GM23338 (cell line): ENCODE measurements around the gene LDHD. TPM values are rescaled to one million over a fixed set of nuclear protein-coding genes. Genes with fewer than 3 reads are reported as not detected.

Source experiments
- ATAC-seq: fragments of 200-7000 bp; cut with Tn5 transposase; 3 replicates; pipeline ENCODE4 v1.9.1; 2020
- DNase-seq: peaks from one replicate; pipeline ENCODE4 v3.0.0-alpha.2; 2015; ENCODE audit warnings: low spot score
- H2AFZ ChIP-seq: fragments of 200-600 bp; sonication (generic); 2 replicates; pipeline ENCODE4 v1.8.0; 2016; ENCODE audit warnings: antibody characterized with exemption, mild to moderate bottlenecking, moderate library complexity
- H3F3A ChIP-seq: fragments of 200-600 bp; sonication (generic); replicated peaks from 2 replicates; pipeline ENCODE4 v1.8.0; 2017; ENCODE audit warnings: antibody characterized with exemption, mixed run types, low read depth
- H3K27ac ChIP-seq: fragments of 200-600 bp; sonication (generic); 2 replicates; pipeline ENCODE4 v1.6.1; 2016; ENCODE audit warnings: low read depth
- H3K27me3 ChIP-seq: fragments of 200-600 bp; sonication (generic); 2 replicates; pipeline ENCODE4 v1.8.0; 2016; ENCODE audit warnings: mild to moderate bottlenecking, mixed run types, moderate library complexity; ENCODE audit not compliant: insufficient read depth
- H3K36me3 ChIP-seq: fragments of 200-600 bp; sonication (generic); 2 replicates; pipeline ENCODE4 v1.8.0; 2016; ENCODE audit warnings: mild to moderate bottlenecking; ENCODE audit not compliant: insufficient read depth
- H3K4me1 ChIP-seq: fragments of 200-600 bp; sonication (generic); 2 replicates; pipeline ENCODE4 v1.8.0; 2016; ENCODE audit warnings: mild to moderate bottlenecking, moderate library complexity; ENCODE audit not compliant: insufficient read depth
- H3K4me2 ChIP-seq: fragments of 200-600 bp; sonication (generic); 2 replicates; pipeline ENCODE4 v1.7.1; 2017; ENCODE audit warnings: mixed run types
- H3K4me3 ChIP-seq: fragments of 200-600 bp; sonication (generic); 2 replicates; pipeline ENCODE4 v1.6.1; 2016; ENCODE audit warnings: mixed run types
- H3K79me2 ChIP-seq: fragments of 200-600 bp; sonication (generic); replicated peaks from 2 replicates; pipeline ENCODE4 v1.8.0; 2017; ENCODE audit warnings: mild to moderate bottlenecking; ENCODE audit not compliant: insufficient read depth
- H3K9me2 ChIP-seq: fragments of 200-600 bp; sonication (generic); 2 replicates; pipeline ENCODE4 v1.8.0; 2017; ENCODE audit not compliant: insufficient read depth
- H4K20me1 ChIP-seq: fragments of 200-600 bp; sonication (generic); replicated peaks from 2 replicates; pipeline ENCODE4 v1.8.0; 2017; ENCODE audit warnings: mild to moderate bottlenecking; ENCODE audit not compliant: insufficient read depth
- H3K27ac Mint-ChIP-seq: 2 replicates; pipeline ENCODE4 v1.8.0; 2020; ENCODE audit warnings: inconsistent platforms, mild to moderate bottlenecking, moderate library complexity, mixed read lengths
- H3K27me3 Mint-ChIP-seq: 3 replicates; pipeline ENCODE4 v1.8.0; 2022; ENCODE audit warnings: low read depth, mild to moderate bottlenecking, moderate library complexity, mixed read lengths, inconsistent platforms; ENCODE audit not compliant: insufficient read depth, poor library complexity
- H3K36me3 Mint-ChIP-seq: 3 replicates; pipeline ENCODE4 v1.8.0; 2021; ENCODE audit warnings: low read depth, mild to moderate bottlenecking, inconsistent platforms, moderate library complexity, mixed read lengths
- H3K4me1 Mint-ChIP-seq: 3 replicates; pipeline ENCODE4 v1.8.0; 2020; ENCODE audit warnings: mild to moderate bottlenecking, inconsistent platforms, mixed read lengths
- H3K4me3 Mint-ChIP-seq: 3 replicates; pipeline ENCODE4 v1.8.0; 2021; ENCODE audit warnings: moderate library complexity, mild to moderate bottlenecking, inconsistent platforms, mixed read lengths
- H3K9me3 Mint-ChIP-seq: 3 replicates; pipeline ENCODE4 v1.8.0; 2020; ENCODE audit warnings: moderate library complexity, mild to moderate bottlenecking, inconsistent platforms, mixed read lengths
- CREB1 ChIP-seq: fragments of 250-450 bp; sonication (Bioruptor Pico); IDR thresholded peaks from 2 replicates; pipeline ENCODE4 v1.5.0; 2020; ENCODE audit warnings: low read depth, mild to moderate bottlenecking, moderate library complexity
- CTCF ChIP-seq, 2 experiments: fragments of 200-600 bp in 1 of 2; sonication (generic) in 1 of 2; conservative IDR thresholded peaks; 2 replicates each; pipeline versions ENCODE4 v1.5.1 to v1.6.1; 2016 to 2017; ENCODE audit warnings: antibody characterized with exemption in 2 of 2, low read depth in 2 of 2, mild to moderate bottlenecking in 2 of 2, moderate library complexity in 1 of 2
- ETS1 ChIP-seq: IDR thresholded peaks from 2 replicates; pipeline ENCODE4 v1.6.1; 2016; ENCODE audit warnings: antibody characterized with exemption
- EZH2 ChIP-seq: fragments of 200-600 bp; sonication (generic); IDR thresholded peaks from one replicate; pipeline ENCODE4 v1.8.0; 2017; ENCODE audit warnings: antibody characterized with exemption, mild to moderate bottlenecking, low read depth; ENCODE audit not compliant: unreplicated experiment
- EZH2phosphoT487 ChIP-seq: fragments of 200-600 bp; sonication (generic); IDR thresholded peaks from one replicate; pipeline ENCODE4 v1.8.1; 2018; ENCODE audit warnings: antibody characterized with exemption; ENCODE audit not compliant: unreplicated experiment
- JUNB ChIP-seq: IDR thresholded peaks from one replicate; pipeline ENCODE4 v1.6.1; 2016; ENCODE audit warnings: antibody characterized with exemption; ENCODE audit not compliant: unreplicated experiment
- NANOG ChIP-seq: IDR thresholded peaks from 2 replicates; pipeline ENCODE4 v1.6.1; 2016; ENCODE audit warnings: antibody characterized with exemption, borderline replicate concordance
- POLR2AphosphoS5 ChIP-seq: IDR thresholded peaks from 2 replicates; pipeline ENCODE4 v1.6.1; 2016; ENCODE audit warnings: antibody characterized with exemption, low read depth
- REST ChIP-seq: IDR thresholded peaks from one replicate; pipeline ENCODE4 v1.6.1; 2018; ENCODE audit warnings: antibody characterized with exemption; ENCODE audit not compliant: unreplicated experiment
- STAT1 ChIP-seq: IDR thresholded peaks from one replicate; pipeline ENCODE4 v1.6.1; 2016; ENCODE audit warnings: antibody characterized with exemption; ENCODE audit not compliant: unreplicated experiment
- ZNF114 ChIP-seq: fragments of 250-450 bp; sonication (Bioruptor Pico); IDR thresholded peaks from 2 replicates; pipeline ENCODE4 v1.5.0; 2020; ENCODE audit warnings: mild to moderate bottlenecking, moderate library complexity
- ZNF331 ChIP-seq: fragments of 250-450 bp; sonication (Bioruptor Pico); IDR thresholded peaks from 2 replicates; pipeline ENCODE4 v1.5.0; 2020; ENCODE audit warnings: low read depth, mild to moderate bottlenecking, moderate library complexity
- ZNF462 ChIP-seq: fragments of 250-450 bp; sonication (Bioruptor Pico); IDR thresholded peaks from 2 replicates; pipeline ENCODE4 v1.5.0; 2020; ENCODE audit warnings: mild to moderate bottlenecking, moderate library complexity
- polyA plus RNA-seq: library from polyadenylated mRNA; unstranded; fragments of >200 nt; fragmentation: Nextera tagmentation; extraction: Ambion mirVana; gene quantifications from 2 replicates; pipeline ENCODE4 v1.2.1, GENCODE V29; 2016
- total RNA-seq: library from RNA; depleted of rRNA; stranded (reverse); fragments of >200 nt; shearing (Covaris generic); gene quantifications from 2 replicates; pipeline ENCODE4 v1.2.3, GENCODE V29; 2014

LDHD gene
- total and polyA plus RNA-seq, 2 experiments from 2014 or later, result 5.0 to 7.7 TPM

DNA sequence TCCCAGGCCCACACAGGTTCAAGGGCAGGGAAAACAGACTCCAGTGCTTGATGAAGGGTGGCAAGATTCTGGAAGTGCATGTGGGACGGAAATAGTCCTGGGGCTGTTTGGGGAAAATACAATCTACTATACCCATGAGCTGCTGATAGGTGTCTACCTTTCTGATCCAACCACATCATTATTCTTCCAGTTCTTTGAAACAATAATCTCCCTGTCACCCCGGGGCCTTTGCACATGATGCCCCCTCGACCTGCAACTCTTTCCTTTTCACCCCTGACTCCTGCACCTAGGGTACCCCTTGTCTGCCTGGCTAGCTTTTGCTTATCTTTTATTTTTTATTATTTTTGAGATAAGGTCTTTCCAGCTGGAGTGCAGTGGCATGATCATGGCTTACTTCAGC, 45.0 kb downstream of the LDHD start:
- Histone ChIP-seq H3K27ac (no peak overlapping the region), H2AFZ (no peak overlapping the region), H3K4me3 (no peak overlapping the region), H3K79me2 (peaks cover 88% of the 10 kb centered on the region), H3F3A (no peaks in the 10 kb centered on the region), H3K9me2 (no peaks in the 10 kb centered on the region), H4K20me1 (peaks cover 45% of the 10 kb centered on the region), H3K4me2 (no peak overlapping the region), H3K27me3 (no peaks in the 10 kb centered on the region), H3K36me3 (no peaks in the 10 kb centered on the region), H3K4me1 (peaks cover 20% of the 10 kb centered on the region)
- H3K9me3 Mint-ChIP-seq, result no peaks in the 10 kb centered on the region; the same call in 2 of the 3 replicates
- no peak overlapping the region for H3K27ac Mint-ChIP-seq
- DNase-seq (no peak), ATAC-seq (no peak)
- no peak for TF ChIP-seq POLR2AphosphoS5
- no peak for TF ChIP-seq CTCF (conservative IDR thresholded peaks at IDR 0.05; ENCODE audit: low read depth in 2 of 2)
- no peak for TF ChIP-seq ETS1
- no peak for TF ChIP-seq NANOG
- TF ChIP-seq ZNF114, result no peak
- TF ChIP-seq STAT1, result no peak
- no peak for TF ChIP-seq ZNF331
- no peak for TF ChIP-seq JUNB
- no peak for TF ChIP-seq CREB1 (CRISPR knock-in tag)
- TF ChIP-seq ZNF462 (CRISPR knock-in tag), result no peak
- TF ChIP-seq REST, result no peak
- TF ChIP-seq EZH2phosphoT487, result no peak
- no peak for TF ChIP-seq EZH2
- H3K4me3 Mint-ChIP-seq, result no peak overlapping the region
- H3K4me1 Mint-ChIP-seq, result peaks cover 37% of the 10 kb centered on the region
- peaks cover 2% of the 10 kb centered on the region for H3K27me3 Mint-ChIP-seq
- peaks cover 2% of the 10 kb centered on the region; the same call in 2 of the 3 replicates for H3K36me3 Mint-ChIP-seq
